Esophagus muscularis mucosa (tissue), 3 donors: ENCODE data around the gene FAM3B.

Experiments used
- CTCF ChIP-seq, 3 experiments: fragments of 200-600 bp in 2 of 3; fragments of 450-650 bp in 1 of 3; sonication (generic) in 2 of 3; IDR thresholded peaks; one replicate each; pipeline ENCODE4 v1.5.1; 2017 to 2019; ENCODE audit warnings: antibody characterized with exemption in 3 of 3, mild to moderate bottlenecking in 2 of 3, moderate library complexity in 1 of 3
- EP300 ChIP-seq: sonication (generic); formaldehyde crosslinking; IDR thresholded peaks from one replicate; pipeline ENCODE4 v1.6.1; 2017; ENCODE audit warnings: antibody characterized with exemption

- TF ChIP-seq CTCF (IDR thresholded peaks at IDR 0.05) = no peak
- no peak for TF ChIP-seq EP300
Measured at GRCh38 chr21:41360072-41360821, 43.6 kb downstream of the FAM3B start.
